Measurements from ENCODE around the gene USF3.

USF3 gene

DNA sequence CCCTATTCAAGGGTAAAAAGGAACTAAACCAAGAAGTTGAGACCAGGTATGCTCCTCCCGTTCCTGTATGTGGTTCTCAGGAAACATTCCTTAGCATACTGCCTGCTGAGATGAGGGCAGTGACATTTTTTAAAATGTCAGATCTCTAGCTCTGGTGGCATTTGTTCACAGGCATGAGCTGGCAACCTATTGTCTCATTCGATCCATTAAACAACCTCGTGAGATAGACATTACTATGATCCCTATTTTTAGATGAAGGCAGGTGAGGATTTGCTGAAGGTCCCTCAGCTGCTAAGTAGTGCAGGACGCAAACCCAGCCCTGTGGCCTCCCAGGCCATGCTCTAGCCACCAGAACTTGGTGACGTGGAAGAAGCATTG is 89.2 kb downstream of the USF3 start:
- no peak for DNase-seq (ENCODE audit: low read depth, low spot score)

DNA sequence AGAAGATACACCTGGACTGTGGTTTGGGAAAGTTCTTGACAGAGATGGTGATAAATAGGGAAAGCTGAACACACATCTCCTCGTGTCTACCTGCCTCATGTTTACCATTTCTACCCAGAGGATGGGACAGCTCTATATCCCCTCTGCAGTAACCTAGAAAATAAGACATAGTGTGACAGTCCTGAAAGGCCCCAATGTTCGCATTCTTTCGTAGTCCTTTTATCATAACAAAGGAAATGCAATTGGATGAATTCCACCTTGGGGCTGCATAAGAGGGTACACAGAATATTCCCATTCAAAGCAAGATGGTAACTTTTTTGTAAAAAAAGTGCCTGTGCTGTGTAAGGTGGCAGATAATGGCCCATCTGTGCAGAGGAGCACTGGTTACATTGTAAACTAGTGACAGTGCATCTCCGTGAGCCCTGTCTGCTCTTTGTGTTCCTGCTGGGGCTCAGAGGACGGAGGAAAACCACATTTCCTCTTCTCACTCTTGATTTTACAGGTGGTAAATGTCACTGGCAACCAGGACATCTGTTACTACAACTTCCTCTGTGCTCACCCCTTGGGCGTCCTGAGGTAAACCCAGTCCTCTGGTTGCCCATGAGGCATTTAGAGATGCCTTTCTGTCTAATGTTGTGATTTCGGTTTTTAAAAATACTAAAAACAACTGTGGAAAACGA is 89.8 kb downstream of the USF3 start:
- no peak for DNase-seq (ENCODE audit: low read depth, low spot score)

DNA sequence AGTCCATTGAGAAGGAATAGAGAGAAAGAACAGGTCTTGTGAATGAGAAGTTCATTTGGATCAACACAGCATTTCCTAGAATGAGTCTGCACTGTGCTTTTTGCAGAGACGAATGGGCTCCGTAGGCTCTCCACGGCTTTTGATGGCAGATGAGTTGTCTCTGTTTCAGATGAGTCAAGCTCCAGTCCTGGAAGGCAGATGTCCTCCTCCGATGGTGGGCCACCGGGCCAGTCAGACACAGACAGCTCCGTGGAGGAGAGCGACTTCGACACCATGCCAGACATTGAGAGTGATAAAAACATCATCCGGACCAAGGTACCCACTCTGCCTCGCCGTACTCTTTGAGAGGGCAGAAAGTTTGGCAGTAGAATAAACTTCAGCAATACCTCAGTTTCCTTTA is 93.6 kb downstream of the USF3 start:
- no peak for DNase-seq (ENCODE audit: low read depth, low spot score)

DNA sequence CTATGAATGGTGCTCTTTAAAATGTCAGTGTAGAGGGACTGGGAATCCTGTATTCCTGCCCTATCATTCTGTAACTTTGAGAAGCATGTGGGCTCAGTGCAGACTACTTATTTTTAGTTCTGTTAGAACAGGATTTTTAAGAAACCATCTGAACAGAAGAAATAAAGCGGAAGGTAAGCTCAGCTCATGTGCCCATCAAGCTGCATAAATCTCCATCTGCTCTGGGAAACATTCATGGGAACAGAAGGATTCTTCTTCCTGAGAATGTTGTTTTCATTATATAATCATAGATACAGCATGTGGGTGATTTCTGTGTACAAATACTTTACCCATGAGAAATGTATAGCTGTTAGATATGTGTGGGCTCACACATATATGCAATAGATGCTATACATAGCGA is 94.2 kb downstream of the USF3 start:
- no peak for DNase-seq (ENCODE audit: low read depth, low spot score)

DNA sequence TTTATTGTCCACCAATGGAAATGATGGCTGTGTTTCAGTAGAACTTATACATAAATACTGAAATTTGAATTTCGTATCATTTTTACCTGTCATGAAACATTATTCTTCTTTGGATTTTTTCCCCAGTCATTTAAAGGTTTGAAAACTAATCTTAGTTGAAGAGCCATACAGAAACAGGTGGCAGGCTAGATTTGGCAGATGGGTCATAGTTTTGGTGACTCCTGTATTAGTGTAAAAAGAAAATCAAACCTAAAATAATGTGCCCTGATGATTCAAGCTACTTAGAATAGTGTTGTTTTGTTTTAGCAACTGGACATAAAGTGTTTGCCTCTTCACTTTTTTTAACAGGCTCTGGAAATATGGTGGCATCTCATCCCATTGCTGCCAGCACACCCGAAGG is 95.2 kb downstream of the USF3 start:
- no peak for DNase-seq (ENCODE audit: low read depth, low spot score)

DNA sequence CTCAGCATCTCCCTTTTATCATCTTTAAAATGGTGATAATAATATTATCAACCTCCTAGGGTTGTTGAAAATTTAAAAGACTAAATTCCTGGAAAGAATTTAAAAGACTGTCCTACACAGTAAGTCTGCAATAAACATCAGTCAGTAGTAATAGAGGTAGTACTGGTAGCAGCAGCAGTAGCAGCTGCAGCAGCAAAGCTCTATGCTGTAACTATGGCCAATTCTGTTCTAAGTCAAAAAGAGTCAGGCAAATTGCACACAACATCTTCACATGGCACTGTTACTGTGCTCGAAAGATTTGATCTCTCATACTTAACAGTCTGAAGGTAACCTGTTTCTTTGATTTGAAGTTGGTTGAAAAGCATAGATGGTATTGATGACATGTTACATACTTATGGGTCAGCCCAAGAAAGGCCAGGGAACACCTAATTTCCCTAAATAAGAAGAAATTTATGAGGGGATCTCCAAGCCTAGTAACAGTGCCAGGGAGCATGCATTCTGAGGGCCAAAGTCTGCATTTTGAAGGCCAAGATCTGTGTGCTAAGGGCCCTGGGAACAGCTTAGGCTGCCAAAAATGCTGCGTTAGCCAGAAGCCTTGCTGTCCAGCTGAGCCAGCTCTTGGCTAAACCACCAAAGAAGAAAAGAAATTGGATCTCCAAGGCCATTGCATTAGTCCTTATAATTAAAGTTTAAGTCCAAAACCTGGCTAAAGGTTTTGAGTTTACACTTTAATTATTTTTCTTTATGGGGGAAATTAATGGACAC is 95.8 kb downstream of the USF3 start:
- no peak for DNase-seq (ENCODE audit: low read depth, low spot score)

Data from smooth muscle cell of the brain vasculature (primary cell).